Gastroesophageal sphincter (tissue), 4 donors: Measurements from ENCODE around the gene PCA3. TPM values are rescaled to one million over a fixed set of nuclear protein-coding genes. Genes with fewer than 3 reads are reported as not detected.

ENCODE experiments used
- ATAC-seq: fragments of 150-250 bp; one replicate; pipeline ENCODE4 v1.9.1; 2016; ENCODE audit warnings: mild to moderate bottlenecking, moderate library complexity
- H3K27ac ChIP-seq, 4 donors: fragments of 200-600 bp; sonication (generic) in 3 of 4; 1 replicate in 3 of 4; 2 replicates in 1 of 4; pipeline ENCODE4 v1.5.1; 2016 to 2019
- H3K27me3 ChIP-seq: fragments of 200-600 bp; sonication (generic); one replicate; pipeline ENCODE4 v1.5.1; 2019
- H3K36me3 ChIP-seq, 2 donors: fragments of 200-600 bp; sonication (generic); one replicate each; pipeline ENCODE4 v1.5.1; 2019; ENCODE audit warnings: control low read depth in 1 of 2
- H3K4me1 ChIP-seq, 3 donors: fragments of 200-600 bp; sonication (generic); 1 replicate in 2 of 3; 2 replicates in 1 of 3; pipeline ENCODE4 v1.5.1; 2016 to 2019; ENCODE audit warnings: control low read depth in 2 of 3
- H3K4me3 ChIP-seq, 2 donors: fragments of 200-600 bp; sonication (generic); one replicate each; pipeline ENCODE4 v1.5.1; 2019; ENCODE audit warnings: mild to moderate bottlenecking in 1 of 2, moderate library complexity in 1 of 2
- H3K9me3 ChIP-seq, 3 donors: fragments of 200-600 bp; sonication (generic); one replicate each; pipeline ENCODE4 v1.5.1; 2017 to 2019; ENCODE audit warnings: control low read depth in 2 of 3
- CTCF ChIP-seq, 4 experiments: fragments of 200-600 bp in 2 of 4; fragments of 450-650 bp in 2 of 4; sonication (generic) in 1 of 4; IDR thresholded peaks; one replicate each; pipeline ENCODE4 v1.5.1; 2017 to 2019; ENCODE audit warnings: antibody characterized with exemption in 4 of 4, mild to moderate bottlenecking in 2 of 4, moderate library complexity in 2 of 4
- EP300 ChIP-seq: sonication (generic); formaldehyde crosslinking; IDR thresholded peaks from one replicate; pipeline ENCODE4 v1.6.1; 2017; ENCODE audit warnings: antibody characterized with exemption, mild to moderate bottlenecking
- POLR2A ChIP-seq, 2 donors: fragments of 450-650 bp; IDR thresholded peaks; one replicate each; pipeline ENCODE4 v1.6.1; 2017; ENCODE audit warnings: antibody characterized with exemption in 2 of 2, mild to moderate bottlenecking in 2 of 2, moderate library complexity in 1 of 2
- POLR2AphosphoS5 ChIP-seq: sonication (generic); formaldehyde crosslinking; IDR thresholded peaks from one replicate; pipeline ENCODE4 v1.6.1; 2017; ENCODE audit warnings: antibody characterized with exemption
- WGBS, 2 donors: methylation state at CpG; one replicate each; pipeline ENCODE4 v1.1.5; 2018; ENCODE audit warnings: low coverage in 1 of 2; 5-methylcytosine and 5-hydroxymethylcytosine counted together
- total RNA-seq, 4 donors: library from RNA; depleted of rRNA; stranded (reverse); fragments of >200 nt; gene quantifications; one replicate each; pipeline ENCODE4 v1.1.0, GENCODE V29; 2016

Gene PCA3
- total RNA-seq, 4 donors from 2014 or later, result 0.16 to 0.40 (median 0.27) TPM; not detected in 1

GRCh38 chr9:76810377-76810957, 46.2 kb downstream of the PCA3 start:
- TF ChIP-seq POLR2A (IDR thresholded peaks at IDR 0.05) (no peak), CTCF (IDR thresholded peaks at IDR 0.05) (peak; percentile 61 to 96 (median 84))
- WGBS, 2 donors, result 23 to 63% methylated on average over 1 to 2 of the region's 2 CpGs
- Histone ChIP-seq H3K36me3 (peaks cover 0 to 11% of the 10 kb centered on the region in 2 donors), H3K9me3 (no peaks in the 10 kb centered on the region), H3K4me1 (peaks cover 0 to 43% (median 5%) of the 10 kb centered on the region in 3 donors), H3K4me3 (no peak overlapping the region), H3K27me3 (no peaks in the 10 kb centered on the region), H3K27ac (peak overlapping the region in 3 of 4 donors; percentile 53 to 64 (median 59))
- peak; percentile 60 for ATAC-seq

GRCh38 chr9:76812591-76812990, 48.4 kb downstream of the PCA3 start:
- WGBS, 2 donors, result 55 to 67% methylated on average over 5 to 6 of the region's 6 CpGs
- no peak overlapping the region for H3K4me3 ChIP-seq
- H3K27me3 ChIP-seq, result no peaks in the 10 kb centered on the region
- H3K36me3 ChIP-seq, result peaks cover 0 to 6% of the 10 kb centered on the region in 2 donors
- H3K27ac ChIP-seq, result peak overlapping the region in 3 of 4 donors; percentile 3 to 64 (median 23)
- H3K9me3 ChIP-seq, result no peaks in the 10 kb centered on the region
- H3K4me1 ChIP-seq, result peaks cover 0 to 60% (median 12%) of the 10 kb centered on the region in 3 donors
- TF ChIP-seq POLR2AphosphoS5 (no peak), POLR2A (IDR thresholded peaks at IDR 0.05) (no peak), EP300 (no peak), CTCF (IDR thresholded peaks at IDR 0.05) (no peak)
- no peak for ATAC-seq

DNA sequence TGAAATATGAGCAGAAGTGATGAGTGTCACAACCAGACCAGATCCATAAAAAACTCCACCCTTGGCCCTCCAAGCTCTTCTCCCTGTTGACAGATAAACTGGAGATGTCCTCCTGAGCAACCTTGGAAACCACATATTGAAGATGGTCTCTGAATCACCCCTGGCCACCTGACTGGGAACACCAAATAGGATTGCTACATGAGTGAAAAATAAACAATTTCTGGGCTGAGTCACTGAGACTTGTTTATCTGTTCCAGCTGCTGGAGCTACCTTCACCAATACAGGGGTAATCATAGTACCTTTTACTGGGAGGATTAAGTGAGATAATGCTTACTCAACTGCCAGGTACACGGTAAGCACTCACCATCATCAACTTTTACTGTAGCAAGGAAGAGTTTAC, 53.3 kb downstream of the PCA3 start:
- Histone ChIP-seq H3K27ac (peak overlapping the region; percentile 81 to 93 (median 82)), H3K4me1 (peaks cover 0 to 70% (median 16%) of the 10 kb centered on the region in 3 donors), H3K4me3 (no peak overlapping the region), H3K9me3 (no peaks in the 10 kb centered on the region), H3K27me3 (no peaks in the 10 kb centered on the region), H3K36me3 (peaks cover 0 to 11% of the 10 kb centered on the region in 2 donors)
- TF ChIP-seq POLR2AphosphoS5 (peak; percentile 24), CTCF (IDR thresholded peaks at IDR 0.05) (no peak)
- 71 to 73% methylated on average over 1 of the region's 1 CpG for WGBS, 2 donors
- ATAC-seq, result peak; percentile 14

- H3K36me3 ChIP-seq, result peaks cover 0 to 13% of the 10 kb centered on the region in 2 donors
- TF ChIP-seq POLR2AphosphoS5 (peak; percentile 96), POLR2A (IDR thresholded peaks at IDR 0.05) (no peak)
- H3K4me1 ChIP-seq, result peaks cover 0 to 70% (median 16%) of the 10 kb centered on the region in 3 donors
- ATAC-seq, result peak; percentile 97
- H3K27ac ChIP-seq, result peak overlapping the region; percentile 81 to 93 (median 82)
- H3K9me3 ChIP-seq, result no peaks in the 10 kb centered on the region
- H3K27me3 ChIP-seq, result no peaks in the 10 kb centered on the region
- 13 to 29% methylated on average over 2 to 3 of the region's 4 CpGs for WGBS, 2 donors
- H3K4me3 ChIP-seq, result no peak overlapping the region
Measured at GRCh38 chr9:76818271-76818670, 54.0 kb downstream of the PCA3 start.

GRCh38 chr9:76820431-76820830, 56.2 kb downstream of the PCA3 start:
- peak overlapping the region; percentile 81 to 93 (median 82) for H3K27ac ChIP-seq
- TF ChIP-seq POLR2A (IDR thresholded peaks at IDR 0.05), result no peak
- no peak for TF ChIP-seq POLR2AphosphoS5
- TF ChIP-seq EP300, result no peak
- TF ChIP-seq CTCF (IDR thresholded peaks at IDR 0.05), result no peak
- H3K9me3 ChIP-seq, result no peaks in the 10 kb centered on the region
- H3K36me3 ChIP-seq, result peaks cover 0 to 27% of the 10 kb centered on the region in 2 donors
- peaks cover 0 to 76% (median 13%) of the 10 kb centered on the region in 3 donors for H3K4me1 ChIP-seq
- WGBS, 2 donors, result 27 to 43% methylated on average over 6 of the region's 6 CpGs
- H3K27me3 ChIP-seq, result no peaks in the 10 kb centered on the region
- no peak overlapping the region for H3K4me3 ChIP-seq
- no peak for ATAC-seq
